PC-9 (cell line): Measurements from ENCODE around the gene LDLRAD3. TPM values are rescaled to one million over a fixed set of nuclear protein-coding genes. Genes with fewer than 3 reads are reported as not detected.

ENCODE experiments used
- BruUV-seq: library from RNA; stranded (reverse); fragments of 400-500 nt; replicated peaks from 2 replicates; lab custom pipeline; 2021; lab: Mats Ljungman, UMichigan
- CTCF ChIA-PET: fragments of 300-600 bp; sonication (Branson Sonifier 250); formaldehyde crosslinking; loops from one replicate; lab custom pipeline; 2022; ENCODE audit warnings: antibody characterized with exemption; lab: Charles Lee
- POLR2A ChIA-PET: fragments of 300-600 bp; sonication (Branson Sonifier 250); formaldehyde crosslinking; loops from one replicate; lab custom pipeline; 2022; ENCODE audit warnings: antibody characterized with exemption; ENCODE audit not compliant: unreplicated experiment; lab: Charles Lee
- DNase-seq, 2 experiments: peaks; one replicate each; pipeline versions ENCODE4 v3.0.0 to v3.0.0-alpha.2; 2015 to 2022; ENCODE audit warnings: mixed read lengths in 1 of 2
- H2AFZ ChIP-seq: fragments of 200-600 bp; sonication (generic); 2 replicates; pipeline ENCODE4 v1.8.1; 2017; ENCODE audit warnings: antibody characterized with exemption
- H3F3A ChIP-seq: fragments of 200-600 bp; sonication (generic); 2 replicates; pipeline ENCODE4 v1.8.1; 2017; ENCODE audit warnings: antibody characterized with exemption, mild to moderate bottlenecking, low read depth; ENCODE audit not compliant: insufficient read depth
- H3K27ac ChIP-seq: fragments of 200-600 bp; sonication (generic); 2 replicates; pipeline ENCODE4 v1.6.1; 2016; ENCODE audit warnings: mixed run types
- H3K27me3 ChIP-seq: fragments of 200-600 bp; sonication (generic); 2 replicates; pipeline ENCODE4 v1.6.1; 2016; ENCODE audit warnings: low read depth, mixed run types; ENCODE audit not compliant: insufficient read depth
- H3K36me3 ChIP-seq: fragments of 200-600 bp; sonication (generic); 2 replicates; pipeline ENCODE4 v1.6.1; 2016; ENCODE audit warnings: low read depth, mixed run types
- H3K4me1 ChIP-seq: fragments of 200-600 bp; sonication (generic); replicated peaks from 2 replicates; pipeline ENCODE4 v1.6.1; 2016; ENCODE audit warnings: mixed run types; ENCODE audit not compliant: insufficient read depth
- H3K4me2 ChIP-seq: fragments of 200-600 bp; sonication (generic); 2 replicates; pipeline ENCODE4 v1.6.1; 2017; ENCODE audit warnings: mixed run types
- H3K4me3 ChIP-seq: fragments of 200-600 bp; sonication (generic); 2 replicates; pipeline ENCODE4 v1.6.1; 2016; ENCODE audit warnings: mixed run types
- H3K79me2 ChIP-seq: fragments of 200-600 bp; sonication (generic); 2 replicates; pipeline ENCODE4 v1.6.1; 2017; ENCODE audit warnings: low read depth, mixed run types
- H3K9me2 ChIP-seq: fragments of 200-600 bp; sonication (generic); 2 replicates; pipeline ENCODE4 v1.8.1; 2017; ENCODE audit warnings: mild to moderate bottlenecking; ENCODE audit not compliant: insufficient read depth
- H3K9me3 ChIP-seq: fragments of 200-600 bp; sonication (generic); 2 replicates; pipeline ENCODE4 v1.8.1; 2016; ENCODE audit warnings: low read depth; ENCODE audit not compliant: insufficient read depth
- H4K20me1 ChIP-seq: fragments of 200-600 bp; sonication (generic); 2 replicates; pipeline ENCODE4 v1.8.1; 2017; ENCODE audit not compliant: insufficient read depth
- CTCF ChIP-seq: fragments of 200-600 bp; sonication (generic); conservative IDR thresholded peaks from 2 replicates; pipeline ENCODE4 v1.6.1; 2017; ENCODE audit warnings: mixed run types, antibody characterized with exemption, mild to moderate bottlenecking, moderate library complexity
- EZH2 ChIP-seq: fragments of 200-600 bp; sonication (generic); IDR thresholded peaks from 2 replicates; pipeline ENCODE4 v1.8.0; 2017; ENCODE audit warnings: antibody characterized with exemption, low read depth
- intact Hi-C: fragments of 100-400 bp; cut with micrococcal nuclease; formaldehyde crosslinking; loops from one replicate; pipeline ENCODE4 v1.10.0; 2022; ENCODE audit not compliant: unreplicated experiment
- total RNA-seq: library from RNA; stranded (reverse); gene quantifications from 2 replicates; pipeline ENCODE4 v1.2.3, GENCODE V29; 2021

LDLRAD3 gene
- total RNA-seq, 1 experiment from 2014 or later = 15.9 TPM

GRCh38 chr11:36211761-36212430 lies 268.0 kb downstream of the LDLRAD3 start:
- Histone ChIP-seq H3K4me2 (no peak overlapping the region), H3K27ac (no peak overlapping the region), H3K79me2 (no peaks in the 10 kb centered on the region), H3K36me3 (no peaks in the 10 kb centered on the region), H3F3A (peaks cover 9% of the 10 kb centered on the region; the same call in 1 of the 2 replicates), H3K9me2 (no peaks in the 10 kb centered on the region), H3K27me3 (no peaks in the 10 kb centered on the region), H2AFZ (no peak overlapping the region), H3K4me1 (peaks cover 18% of the 10 kb centered on the region), H4K20me1 (peaks cover 6% of the 10 kb centered on the region; the same call in 1 of the 2 replicates), H3K9me3 (no peaks in the 10 kb centered on the region), H3K4me3 (no peak overlapping the region)
- intact Hi-C loops = no loop called here
- BruUV-seq = no TSS peak
- CTCF ChIA-PET = no interaction called here
- POLR2A ChIA-PET = no interaction called here
- no peak for DNase-seq
- no peak for TF ChIP-seq CTCF
- TF ChIP-seq EZH2 = no peak

- peaks cover 18% of the 10 kb centered on the region for H3K4me1 ChIP-seq
Observed at GRCh38 chr11:36212564-36213392, 268.9 kb downstream of the LDLRAD3 start.

More at GRCh38 chr11:36212564-36213392, 268.9 kb downstream of the LDLRAD3 start:
- H3K4me3 ChIP-seq = no peak overlapping the region
- H3K9me2 ChIP-seq = no peaks in the 10 kb centered on the region
- H3K4me2 ChIP-seq = no peak overlapping the region
- no peak overlapping the region for H2AFZ ChIP-seq
- intact Hi-C loops = no loop called here
- POLR2A ChIA-PET = no interaction called here
- no TSS peak for BruUV-seq
- H3F3A ChIP-seq = peaks cover 9% of the 10 kb centered on the region; the same call in 1 of the 2 replicates
- CTCF ChIA-PET = no interaction called here
- TF ChIP-seq EZH2 (no peak), CTCF (no peak)
- H4K20me1 ChIP-seq = peaks cover 6% of the 10 kb centered on the region; the same call in 1 of the 2 replicates
- no peaks in the 10 kb centered on the region for H3K27me3 ChIP-seq
- no peaks in the 10 kb centered on the region for H3K79me2 ChIP-seq
- H3K9me3 ChIP-seq = no peaks in the 10 kb centered on the region
- DNase-seq = no peak
- no peaks in the 10 kb centered on the region for H3K36me3 ChIP-seq
- H3K27ac ChIP-seq = no peak overlapping the region
